ENCODE data around the gene IL17RA.

IL17RA gene

GRCh38 chr22:17114898-17115235 lies 30.1 kb downstream of the IL17RA start:
- TF ChIP-seq ZFX (IDR thresholded peaks at IDR 0.05) (no peak), CTCF (conservative IDR thresholded peaks at IDR 0.05) (no peak)
- no peak overlapping the region for H3K27ac ChIP-seq

- H3K27ac ChIP-seq = peak overlapping the region; percentile 20; the same call in 1 of the 2 replicates
- TF ChIP-seq ZFX (IDR thresholded peaks at IDR 0.05) (no peak), CTCF (conservative IDR thresholded peaks at IDR 0.05) (no peak)
Measured at GRCh38 chr22:17115236-17115635, 30.4 kb downstream of the IL17RA start.

- TF ChIP-seq CTCF (conservative IDR thresholded peaks at IDR 0.05) (no peak), ZFX (IDR thresholded peaks at IDR 0.05) (no peak)
- peak overlapping the region; percentile 24 for H3K27ac ChIP-seq
Measured at GRCh38 chr22:17115945-17116565, 31.3 kb downstream of the IL17RA start.

- H3K27ac ChIP-seq = peak overlapping the region; percentile 24
- no peak for TF ChIP-seq ZFX (IDR thresholded peaks at IDR 0.05)
Measured at GRCh38 chr22:17116572-17117330, 32.0 kb downstream of the IL17RA start.

- H3K27ac ChIP-seq = peak overlapping the region; percentile 24
- TF ChIP-seq CTCF (conservative IDR thresholded peaks at IDR 0.05) = no peak
- no peak for TF ChIP-seq ZFX (IDR thresholded peaks at IDR 0.05)
Measured at GRCh38 chr22:17117400-17117799, 32.6 kb downstream of the IL17RA start.

GRCh38 chr22:17117890-17118289 lies 33.1 kb downstream of the IL17RA start:
- TF ChIP-seq CTCF (conservative IDR thresholded peaks at IDR 0.05) (no peak), ZFX (IDR thresholded peaks at IDR 0.05) (no peak)
- H3K27ac ChIP-seq = no peak overlapping the region

GRCh38 chr22:17118342-17118741 lies 33.5 kb downstream of the IL17RA start:
- TF ChIP-seq ZFX (IDR thresholded peaks at IDR 0.05) = no peak
- no peak for TF ChIP-seq CTCF (conservative IDR thresholded peaks at IDR 0.05)
- H3K27ac ChIP-seq = no peak overlapping the region

All from C4-2B (cell line).